VCaP (cell line): ENCODE results near the gene MMAB.
A peak's percentile ranks its signal among the peaks of the same experiment; 100 is the strongest.

Experiments used
- H3K27ac ChIP-seq: fragments of 450-650 bp; 2 replicates; pipeline ENCODE4 v1.5.1; 2017
- CTCF ChIP-seq: fragments of 450-650 bp; conservative IDR thresholded peaks from 2 replicates; pipeline ENCODE4 v1.5.1; 2017; ENCODE audit warnings: mild to moderate bottlenecking, moderate library complexity

MMAB gene

GRCh38 chr12:109600995-109601394, 27.7 kb upstream of the MMAB start:
- no peak overlapping the region; the same call in 1 of the 2 replicates for H3K27ac ChIP-seq
- TF ChIP-seq CTCF, result no peak

- H3K27ac ChIP-seq, result no peak overlapping the region; the same call in 1 of the 2 replicates
- no peak for TF ChIP-seq CTCF
Measured at GRCh38 chr12:109600481-109600880, 27.2 kb upstream of the MMAB start.

- TF ChIP-seq CTCF, result no peak
- H3K27ac ChIP-seq, result no peak overlapping the region; the same call in 1 of the 2 replicates
Measured at GRCh38 chr12:109599087-109599486, 25.8 kb upstream of the MMAB start.

GRCh38 chr12:109598428-109598854, 25.1 kb upstream of the MMAB start:
- no peak for TF ChIP-seq CTCF
- H3K27ac ChIP-seq, result peak overlapping the region; percentile 61; the same call in 1 of the 2 replicates

- peak overlapping the region; percentile 61; the same call in 1 of the 2 replicates for H3K27ac ChIP-seq
- peak; percentile 98 for TF ChIP-seq CTCF
Measured at GRCh38 chr12:109597795-109598427, 24.6 kb upstream of the MMAB start.

- peak overlapping the region; percentile 61; the same call in 1 of the 2 replicates for H3K27ac ChIP-seq
- TF ChIP-seq CTCF, result no peak; the same call in 1 of the 2 replicates
Measured at GRCh38 chr12:109597414-109597794, 24.1 kb upstream of the MMAB start.

- TF ChIP-seq CTCF, result no peak
- peak overlapping the region; percentile 61; the same call in 1 of the 2 replicates for H3K27ac ChIP-seq
Measured at GRCh38 chr12:109596418-109597244, 23.3 kb upstream of the MMAB start.
